Liver (tissue), 9 donors: ENCODE results near the gene WFIKKN1. TPM values are rescaled to one million over a fixed set of nuclear protein-coding genes. Genes with fewer than 3 reads are reported as not detected.

ENCODE experiments used
- DNase-seq: peaks from one replicate; pipeline ENCODE4 v3.0.0-alpha.2; 2017; ENCODE audit warnings: low spot score
- H3K27ac ChIP-seq, 2 donors: one replicate each; pipeline ENCODE4 v1.7.0; 2013; ENCODE audit warnings: inconsistent platforms in 2 of 2, low read length in 2 of 2, control low read depth in 1 of 2, low read depth in 1 of 2, mild to moderate bottlenecking in 1 of 2
- H3K27me3 ChIP-seq, 4 donors: one replicate each; pipeline versions ENCODE4 v1.6.1 to v1.7.0; 2013; ENCODE audit warnings: low read length in 3 of 4, inconsistent platforms in 1 of 4, mild to moderate bottlenecking in 1 of 4, moderate library complexity in 1 of 4; ENCODE audit not compliant: control insufficient read depth in 4 of 4, insufficient read depth in 4 of 4
- H3K36me3 ChIP-seq, 4 donors: one replicate each; pipeline versions ENCODE4 v1.6.1 to v1.7.0; 2013; ENCODE audit warnings: low read length in 3 of 4, mild to moderate bottlenecking in 3 of 4, low read depth in 1 of 4, moderate library complexity in 1 of 4; ENCODE audit not compliant: control insufficient read depth in 4 of 4, insufficient read depth in 3 of 4
- H3K4me1 ChIP-seq, 4 donors: one replicate each; pipeline versions ENCODE4 v1.6.1 to v1.7.0; 2013; ENCODE audit warnings: low read length in 3 of 4, mild to moderate bottlenecking in 3 of 4, moderate library complexity in 1 of 4; ENCODE audit not compliant: control insufficient read depth in 4 of 4, insufficient read depth in 4 of 4
- H3K4me3 ChIP-seq, 3 donors: one replicate each; pipeline versions ENCODE4 v1.6.1 to v1.7.0; 2013; ENCODE audit warnings: low read length in 3 of 3, control low read depth in 1 of 3, low read depth in 1 of 3, mild to moderate bottlenecking in 1 of 3
- H3K9ac ChIP-seq, 2 donors: one replicate each; pipeline ENCODE4 v1.7.0; 2013; ENCODE audit warnings: low read length in 2 of 2, mild to moderate bottlenecking in 2 of 2, moderate library complexity in 2 of 2, control low read depth in 1 of 2, low read depth in 1 of 2
- H3K9me3 ChIP-seq, 4 donors: one replicate each; pipeline versions ENCODE4 v1.6.1 to v1.7.0; 2013; ENCODE audit warnings: low read length in 3 of 4; ENCODE audit not compliant: control insufficient read depth in 4 of 4
- EGR1 ChIP-seq, 2 donors: IDR thresholded peaks; 2 replicates each; pipeline ENCODE4 v1.6.1; 2016 to 2018; ENCODE audit warnings: antibody characterized with exemption in 2 of 2, low read depth in 2 of 2
- FOXA1 ChIP-seq: IDR thresholded peaks from 2 replicates; pipeline ENCODE4 v1.6.1; 2016; ENCODE audit warnings: antibody characterized with exemption
- FOXA2 ChIP-seq: IDR thresholded peaks from 2 replicates; pipeline ENCODE4 v1.6.1; 2016; ENCODE audit warnings: antibody characterized with exemption
- GABPA ChIP-seq, 2 donors: IDR thresholded peaks in 1 of 2; conservative IDR thresholded peaks in 1 of 2; 2 replicates each; pipeline ENCODE4 v1.6.1; 2016; ENCODE audit warnings: antibody characterized with exemption in 2 of 2, mild to moderate bottlenecking in 1 of 2, moderate library complexity in 1 of 2
- HNF4A ChIP-seq, 2 donors: conservative IDR thresholded peaks; 2 replicates each; pipeline ENCODE4 v1.6.1; 2016; ENCODE audit warnings: antibody characterized with exemption in 2 of 2, mild to moderate bottlenecking in 2 of 2
- HNF4G ChIP-seq: IDR thresholded peaks from 2 replicates; pipeline ENCODE4 v1.6.1; 2016; ENCODE audit warnings: antibody characterized with exemption
- JUND ChIP-seq, 2 donors: IDR thresholded peaks; 2 replicates each; pipeline ENCODE4 v1.6.1; 2016; ENCODE audit warnings: antibody characterized with exemption in 2 of 2
- MAX ChIP-seq: IDR thresholded peaks from 2 replicates; pipeline ENCODE4 v1.6.1; 2016; ENCODE audit warnings: antibody characterized with exemption
- NR2F2 ChIP-seq: IDR thresholded peaks from 2 replicates; pipeline ENCODE4 v1.6.1; 2016; ENCODE audit warnings: antibody characterized with exemption
- RAD21 ChIP-seq, 2 donors: IDR thresholded peaks; 2 replicates each; pipeline ENCODE4 v1.6.1; 2016; ENCODE audit warnings: antibody characterized with exemption in 2 of 2, mild to moderate bottlenecking in 2 of 2
- REST ChIP-seq: IDR thresholded peaks from 2 replicates; pipeline ENCODE4 v1.6.1; 2016; ENCODE audit warnings: antibody characterized with exemption, mild to moderate bottlenecking
- RXRA ChIP-seq, 2 donors: IDR thresholded peaks; 2 replicates each; pipeline ENCODE4 v1.6.1; 2017 to 2018; ENCODE audit warnings: antibody characterized with exemption in 2 of 2, mild to moderate bottlenecking in 1 of 2
- SP1 ChIP-seq: IDR thresholded peaks from 2 replicates; pipeline ENCODE4 v1.6.1; 2018; ENCODE audit warnings: antibody characterized with exemption, mild to moderate bottlenecking
- TAF1 ChIP-seq: conservative IDR thresholded peaks from 2 replicates; pipeline ENCODE4 v1.6.1; 2016; ENCODE audit warnings: antibody characterized with exemption, mild to moderate bottlenecking
- YY1 ChIP-seq: IDR thresholded peaks from 2 replicates; pipeline ENCODE4 v1.6.1; 2016; ENCODE audit warnings: antibody characterized with exemption, mild to moderate bottlenecking
- WGBS: extraction: QIAGEN DNeasy Blood & Tissue Kit; methylation state at CpG from one replicate; pipeline ENCODE4 v1.1.7; 2013; 5-methylcytosine and 5-hydroxymethylcytosine counted together
- polyA plus RNA-seq, 2 donors: library from polyadenylated mRNA; stranded (reverse) in 1 of 2; unstranded in 1 of 2; fragments of 200-250 nt in 1 of 2; fragments of >200 nt in 1 of 2; fragmentation: Nextera tagmentation in 1 of 2; extraction: Ambion mirVana in 1 of 2; gene quantifications; one replicate each; pipeline versions ENCODE4 v1.2.1 to v1.2.3, GENCODE V29; 2013 to 2015
- total RNA-seq, 2 donors: library from RNA; depleted of rRNA; stranded (reverse); fragments of >200 nt; gene quantifications; one replicate each; pipeline ENCODE4 v1.2.3, GENCODE V29; 2014
- TF ChIP-seq, protein P1 (sequence below): IDR thresholded peaks from 2 replicates; pipeline ENCODE4 v1.6.1; 2016; ENCODE audit warnings: antibody characterized with exemption
- TF ChIP-seq, protein P2 (sequence below): fragments of 150-350 bp; IDR thresholded peaks from 2 replicates; pipeline ENCODE4 v1.5.1; 2017; ENCODE audit warnings: improper control_type of control experiment, low read depth, low read length; ENCODE audit not compliant: missing input control
- TF ChIP-seq, protein P3 (sequence below): IDR thresholded peaks from 2 replicates; pipeline ENCODE4 v1.6.1; 2016; ENCODE audit warnings: antibody characterized with exemption
- donor health status: healthy.
- donor health status: healthy.
- donor health status: healthy.
- donor health status: healthy.
- donor health status: healthy.

WFIKKN1 gene
- total and polyA plus RNA-seq, 4 donors: 0.19 to 1.2 (median 0.46) TPM

GRCh38 chr16:591231-591630 lies 39.6 kb upstream of the WFIKKN1 start:
- TF ChIP-seq FOXA1 (no peak), TAF1 (no peak), MAX (no peak), YY1 (no peak), RAD21 (IDR thresholded peaks at IDR 0.05) (no peak), REST (no peak), GABPA (IDR thresholded peaks at IDR 0.05 in 1 of 2, conservative IDR thresholded peaks at IDR 0.05 in 1 of 2) (no peak), FOXA2 (no peak), HNF4G (no peak), NR2F2 (no peak), SP1 (no peak), RXRA (IDR thresholded peaks at IDR 0.05) (no peak), EGR1 (IDR thresholded peaks at IDR 0.05; ENCODE audit: low read depth in 2 of 2) (no peak), HNF4A (conservative IDR thresholded peaks at IDR 0.05) (no peak), JUND (IDR thresholded peaks at IDR 0.05) (no peak)
- TF ChIP-seq, protein P1, sequence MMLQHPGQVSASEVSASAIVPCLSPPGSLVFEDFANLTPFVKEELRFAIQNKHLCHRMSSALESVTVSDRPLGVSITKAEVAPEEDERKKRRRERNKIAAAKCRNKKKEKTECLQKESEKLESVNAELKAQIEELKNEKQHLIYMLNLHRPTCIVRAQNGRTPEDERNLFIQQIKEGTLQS: no peak
- TF ChIP-seq, protein P2, sequence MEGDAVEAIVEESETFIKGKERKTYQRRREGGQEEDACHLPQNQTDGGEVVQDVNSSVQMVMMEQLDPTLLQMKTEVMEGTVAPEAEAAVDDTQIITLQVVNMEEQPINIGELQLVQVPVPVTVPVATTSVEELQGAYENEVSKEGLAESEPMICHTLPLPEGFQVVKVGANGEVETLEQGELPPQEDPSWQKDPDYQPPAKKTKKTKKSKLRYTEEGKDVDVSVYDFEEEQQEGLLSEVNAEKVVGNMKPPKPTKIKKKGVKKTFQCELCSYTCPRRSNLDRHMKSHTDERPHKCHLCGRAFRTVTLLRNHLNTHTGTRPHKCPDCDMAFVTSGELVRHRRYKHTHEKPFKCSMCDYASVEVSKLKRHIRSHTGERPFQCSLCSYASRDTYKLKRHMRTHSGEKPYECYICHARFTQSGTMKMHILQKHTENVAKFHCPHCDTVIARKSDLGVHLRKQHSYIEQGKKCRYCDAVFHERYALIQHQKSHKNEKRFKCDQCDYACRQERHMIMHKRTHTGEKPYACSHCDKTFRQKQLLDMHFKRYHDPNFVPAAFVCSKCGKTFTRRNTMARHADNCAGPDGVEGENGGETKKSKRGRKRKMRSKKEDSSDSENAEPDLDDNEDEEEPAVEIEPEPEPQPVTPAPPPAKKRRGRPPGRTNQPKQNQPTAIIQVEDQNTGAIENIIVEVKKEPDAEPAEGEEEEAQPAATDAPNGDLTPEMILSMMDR: no peak
- TF ChIP-seq, protein P3, sequence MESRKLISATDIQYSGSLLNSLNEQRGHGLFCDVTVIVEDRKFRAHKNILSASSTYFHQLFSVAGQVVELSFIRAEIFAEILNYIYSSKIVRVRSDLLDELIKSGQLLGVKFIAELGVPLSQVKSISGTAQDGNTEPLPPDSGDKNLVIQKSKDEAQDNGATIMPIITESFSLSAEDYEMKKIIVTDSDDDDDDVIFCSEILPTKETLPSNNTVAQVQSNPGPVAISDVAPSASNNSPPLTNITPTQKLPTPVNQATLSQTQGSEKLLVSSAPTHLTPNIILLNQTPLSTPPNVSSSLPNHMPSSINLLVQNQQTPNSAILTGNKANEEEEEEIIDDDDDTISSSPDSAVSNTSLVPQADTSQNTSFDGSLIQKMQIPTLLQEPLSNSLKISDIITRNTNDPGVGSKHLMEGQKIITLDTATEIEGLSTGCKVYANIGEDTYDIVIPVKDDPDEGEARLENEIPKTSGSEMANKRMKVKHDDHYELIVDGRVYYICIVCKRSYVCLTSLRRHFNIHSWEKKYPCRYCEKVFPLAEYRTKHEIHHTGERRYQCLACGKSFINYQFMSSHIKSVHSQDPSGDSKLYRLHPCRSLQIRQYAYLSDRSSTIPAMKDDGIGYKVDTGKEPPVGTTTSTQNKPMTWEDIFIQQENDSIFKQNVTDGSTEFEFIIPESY: no peak
- Histone ChIP-seq H3K9ac (peak overlapping the region in 1 of 2 donors; percentile 50), H3K4me1 (peaks cover 26 to 78% (median 67%) of the 10 kb centered on the region in 4 donors), H3K27me3 (no peaks in the 10 kb centered on the region), H3K27ac (peak overlapping the region in 1 of 2 donors; percentile 89), H3K9me3 (no peaks in the 10 kb centered on the region), H3K4me3 (peak overlapping the region; percentile 57 to 81 (median 81)), H3K36me3 (no peaks in the 10 kb centered on the region)
- no peak for DNase-seq
- 68% methylated on average over 8 of the region's 8 CpGs for whole genome bisulfite sequencing
